Bronchial epithelial cell (primary cell): ENCODE data around the gene C4orf54. TPM values are rescaled to one million over a fixed set of nuclear protein-coding genes. Genes with fewer than 3 reads are reported as not detected.
A peak's percentile ranks its signal among the peaks of the same experiment; 100 is the strongest.

ENCODE experiments used
- DNase-seq: peaks from one replicate; pipeline ENCODE4 v3.0.0-alpha.2; 2010; ENCODE audit warnings: low read depth
- FAIRE-seq: peaks from 2 replicates; lab custom pipeline; 2011; peaks lifted over from hg19 to GRCh38; lab: Jason Lieb, UNC
- H3K27me3 ChIP-seq: 2 replicates; pipeline ENCODE4 v1.5.1; 2011; ENCODE audit warnings: low read length; ENCODE audit not compliant: control insufficient read depth, insufficient read depth
- H3K36me3 ChIP-seq: 2 replicates; pipeline ENCODE4 v1.5.1; 2011; ENCODE audit warnings: low read length; ENCODE audit not compliant: control insufficient read depth, insufficient read depth
- H3K4me3 ChIP-seq: 2 replicates; pipeline ENCODE4 v1.5.1; 2011; ENCODE audit warnings: mild to moderate bottlenecking, low read depth, low read length, control low read depth
- total RNA-seq: library from RNA; depleted of rRNA; stranded (reverse); fragments of >200 nt; gene quantifications from 2 replicates; pipeline ENCODE4 v1.2.1, GENCODE V29; 2014
- TF ChIP-seq, protein P1 (sequence below): IDR thresholded peaks from 2 replicates; pipeline ENCODE4 v1.5.1; 2011; ENCODE audit warnings: mild to moderate bottlenecking, moderate library complexity, low read length, control low read depth, inconsistent platforms; ENCODE audit not compliant: insufficient read depth, severe bottlenecking

Gene C4orf54
- total RNA-seq, 1 donor from 2014 or later = under 0.01 TPM

DNA sequence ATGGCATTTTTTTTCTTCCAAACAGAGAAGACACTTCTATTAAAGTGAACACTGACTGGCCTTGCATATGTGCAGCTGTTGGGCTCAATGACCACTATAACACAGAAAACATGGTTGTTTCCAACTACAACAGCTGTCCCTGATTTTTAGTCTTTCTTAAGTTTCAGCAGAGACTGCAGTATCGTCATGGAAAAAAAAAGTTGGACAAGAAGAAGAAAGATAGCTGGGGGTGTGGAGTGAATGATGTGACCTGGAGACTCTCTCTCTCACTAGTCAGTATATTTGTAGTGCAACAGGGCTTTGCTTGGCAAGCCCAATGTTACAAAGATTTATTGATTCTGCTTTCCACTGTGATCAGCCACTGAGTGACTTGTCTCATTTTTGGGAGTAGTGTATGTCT lies 29.5 kb upstream of the C4orf54 start:
- no peak for FAIRE-seq
- TF ChIP-seq, protein P1, sequence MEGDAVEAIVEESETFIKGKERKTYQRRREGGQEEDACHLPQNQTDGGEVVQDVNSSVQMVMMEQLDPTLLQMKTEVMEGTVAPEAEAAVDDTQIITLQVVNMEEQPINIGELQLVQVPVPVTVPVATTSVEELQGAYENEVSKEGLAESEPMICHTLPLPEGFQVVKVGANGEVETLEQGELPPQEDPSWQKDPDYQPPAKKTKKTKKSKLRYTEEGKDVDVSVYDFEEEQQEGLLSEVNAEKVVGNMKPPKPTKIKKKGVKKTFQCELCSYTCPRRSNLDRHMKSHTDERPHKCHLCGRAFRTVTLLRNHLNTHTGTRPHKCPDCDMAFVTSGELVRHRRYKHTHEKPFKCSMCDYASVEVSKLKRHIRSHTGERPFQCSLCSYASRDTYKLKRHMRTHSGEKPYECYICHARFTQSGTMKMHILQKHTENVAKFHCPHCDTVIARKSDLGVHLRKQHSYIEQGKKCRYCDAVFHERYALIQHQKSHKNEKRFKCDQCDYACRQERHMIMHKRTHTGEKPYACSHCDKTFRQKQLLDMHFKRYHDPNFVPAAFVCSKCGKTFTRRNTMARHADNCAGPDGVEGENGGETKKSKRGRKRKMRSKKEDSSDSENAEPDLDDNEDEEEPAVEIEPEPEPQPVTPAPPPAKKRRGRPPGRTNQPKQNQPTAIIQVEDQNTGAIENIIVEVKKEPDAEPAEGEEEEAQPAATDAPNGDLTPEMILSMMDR = no peak
- no peaks in the 10 kb centered on the region for H3K36me3 ChIP-seq
- H3K27me3 ChIP-seq = peaks cover 2% of the 10 kb centered on the region
- no peak for DNase-seq
- H3K4me3 ChIP-seq = no peak overlapping the region

GRCh38 chr4:99685234-99685633 lies 27.6 kb upstream of the C4orf54 start:
- H3K36me3 ChIP-seq = no peaks in the 10 kb centered on the region
- H3K27me3 ChIP-seq = peaks cover 3% of the 10 kb centered on the region
- TF ChIP-seq, protein P1 = no peak
- no peak for FAIRE-seq
- no peak overlapping the region for H3K4me3 ChIP-seq
- DNase-seq = no peak

- Histone ChIP-seq H3K27me3 (peaks cover 4% of the 10 kb centered on the region), H3K36me3 (no peaks in the 10 kb centered on the region), H3K4me3 (no peak overlapping the region)
- FAIRE-seq (no peak), DNase-seq (no peak)
- TF ChIP-seq, protein P1 = no peak
Measured at GRCh38 chr4:99683895-99684294, 26.3 kb upstream of the C4orf54 start.

- Histone ChIP-seq H3K27me3 (peaks cover 4% of the 10 kb centered on the region), H3K4me3 (no peak overlapping the region), H3K36me3 (no peaks in the 10 kb centered on the region)
- TF ChIP-seq, protein P1 = no peak
- no peak for DNase-seq
- FAIRE-seq = no peak
Measured at GRCh38 chr4:99679976-99680375, 22.3 kb upstream of the C4orf54 start.

GRCh38 chr4:99679204-99679603 lies 21.6 kb upstream of the C4orf54 start:
- peaks cover 4% of the 10 kb centered on the region for H3K27me3 ChIP-seq
- H3K4me3 ChIP-seq = no peak overlapping the region
- no peaks in the 10 kb centered on the region for H3K36me3 ChIP-seq
- FAIRE-seq (no peak), DNase-seq (peak; percentile 7)
- TF ChIP-seq, protein P1 = no peak

DNA sequence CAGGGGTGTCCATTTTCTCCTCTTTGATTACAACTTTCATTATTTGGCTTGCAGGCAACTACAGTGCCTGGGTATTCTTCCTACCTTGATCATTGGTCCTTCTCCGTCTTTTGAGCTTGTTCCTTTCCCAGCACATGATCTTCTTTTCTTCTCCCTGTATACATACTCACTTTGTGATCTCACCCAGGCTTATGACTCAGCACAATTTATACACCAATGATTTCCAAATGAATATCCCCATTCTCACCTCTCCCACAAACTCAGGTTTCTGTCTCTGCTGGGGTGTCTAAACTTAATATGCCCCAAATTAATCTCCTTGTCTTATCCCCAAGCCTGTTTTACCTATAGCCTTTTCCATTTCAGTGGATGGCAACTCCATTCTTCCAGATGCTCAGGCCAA lies 19.5 kb upstream of the C4orf54 start:
- peaks cover 2% of the 10 kb centered on the region for H3K27me3 ChIP-seq
- TF ChIP-seq, protein P1 = no peak
- H3K4me3 ChIP-seq = no peak overlapping the region
- FAIRE-seq = no peak
- peak; percentile 48 for DNase-seq
- H3K36me3 ChIP-seq = no peaks in the 10 kb centered on the region
